NCI-H2196 (cell line): Measurements from ENCODE around the gene PFKP.
A peak's percentile ranks its signal among the peaks of the same experiment; 100 is the strongest.

Source experiments
- DNase-seq: peaks from one replicate; lab custom pipeline; 2025; ENCODE audit not compliant: unreplicated experiment; lab: John Stamatoyannopoulos, UW

PFKP gene

DNA sequence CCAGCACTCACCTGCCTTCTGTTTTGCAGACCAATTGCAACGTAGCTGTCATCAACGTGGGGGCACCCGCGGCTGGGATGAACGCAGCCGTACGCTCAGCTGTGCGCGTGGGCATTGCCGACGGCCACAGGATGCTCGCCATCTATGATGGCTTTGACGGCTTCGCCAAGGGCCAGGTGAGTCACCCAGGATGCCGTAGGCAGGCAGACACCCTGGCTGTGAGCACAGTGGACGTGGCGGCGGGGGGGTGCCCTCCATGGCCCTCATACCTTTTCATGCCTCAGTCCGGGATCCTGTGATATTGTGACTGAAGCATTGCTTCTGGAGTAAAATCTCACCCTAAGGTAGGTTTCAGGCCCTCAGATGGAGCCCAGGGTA lies 46.0 kb downstream of the PFKP start:
- DNase-seq, result no peak

DNA sequence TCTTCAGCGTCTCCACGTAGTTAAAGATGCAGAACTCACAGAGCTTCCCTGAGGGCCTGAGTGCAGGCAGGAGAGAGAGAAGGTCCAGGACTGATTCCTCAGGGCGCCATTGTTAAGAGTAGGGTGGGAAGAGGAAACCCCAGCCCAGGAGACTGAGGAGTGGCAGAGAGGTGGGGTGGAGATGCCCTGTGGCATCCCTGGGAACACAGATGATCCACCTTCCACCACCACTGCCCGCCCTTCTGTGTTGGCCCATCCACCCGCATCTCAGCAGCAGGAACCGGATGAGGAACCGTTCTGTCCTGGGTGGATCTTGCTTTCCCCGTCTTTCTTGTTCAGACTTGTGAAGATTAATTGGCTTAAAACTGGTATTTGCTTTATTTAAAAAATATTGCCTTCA lies 48.3 kb downstream of the PFKP start:
- no peak for DNase-seq

GRCh38 chr10:3116508-3117100 lies 49.3 kb downstream of the PFKP start:
- no peak for DNase-seq

- no peak for DNase-seq
Measured at GRCh38 chr10:3117486-3117885, 50.1 kb downstream of the PFKP start.

- DNase-seq, result no peak
Measured at GRCh38 chr10:3118641-3119091, 51.3 kb downstream of the PFKP start.

- DNase-seq, result no peak
Measured at GRCh38 chr10:3119796-3120459, 52.6 kb downstream of the PFKP start.

DNA sequence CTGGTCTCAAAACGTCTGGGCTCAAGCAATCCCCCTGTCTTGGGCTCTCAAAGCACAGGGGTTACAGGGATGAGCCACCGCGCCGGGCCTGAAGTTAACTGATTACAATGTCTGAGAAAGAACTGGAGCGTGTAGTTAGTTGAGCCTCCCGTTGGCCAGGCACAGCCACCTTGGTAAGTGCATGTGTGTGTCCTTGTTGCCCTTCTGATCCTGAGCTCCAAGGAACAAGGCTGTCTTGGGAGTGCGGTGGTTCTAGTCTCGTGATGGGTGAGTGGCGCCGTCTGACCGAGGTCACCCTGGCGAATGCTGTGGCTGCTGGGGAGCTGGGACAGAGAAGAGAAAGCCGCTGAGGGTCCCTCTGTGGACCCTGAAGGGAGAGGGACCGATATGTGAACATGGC lies 54.7 kb downstream of the PFKP start:
- no peak for DNase-seq

DNA sequence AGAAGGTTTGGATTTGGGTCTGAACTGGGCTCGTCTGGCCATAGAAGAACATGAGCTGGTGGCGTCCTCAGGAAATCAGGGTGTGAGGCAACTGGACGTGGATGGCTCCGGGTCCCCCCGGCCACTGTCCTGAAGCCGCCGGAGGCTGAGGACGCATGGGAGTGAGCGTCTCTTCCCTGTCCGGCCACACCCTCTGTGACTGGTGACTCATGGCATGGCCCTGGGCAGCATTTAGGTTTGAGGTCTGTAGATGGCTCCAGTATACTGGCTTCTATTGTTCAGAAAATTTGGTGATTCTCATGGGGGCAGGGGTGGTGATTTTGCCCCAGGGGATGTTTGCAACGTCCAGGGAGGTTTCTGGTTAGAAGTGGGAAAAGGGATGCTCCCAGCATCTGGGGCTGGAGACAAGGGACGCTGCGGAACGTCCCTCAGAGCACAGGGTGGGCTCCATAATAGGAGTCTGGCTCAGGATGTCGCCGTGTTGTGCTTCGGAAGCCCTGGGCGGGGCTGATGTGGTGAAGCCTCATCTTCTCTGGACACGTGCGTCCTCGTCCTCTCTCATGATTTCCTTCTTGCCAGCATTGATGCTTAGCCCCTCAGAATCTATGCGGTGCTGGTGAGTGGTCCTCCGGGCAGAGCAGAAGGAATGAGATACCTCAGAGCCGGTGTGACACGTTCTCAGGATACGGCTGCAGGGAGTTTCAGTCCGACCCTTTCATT lies 55.3 kb downstream of the PFKP start:
- DNase-seq, result no peak

DNA sequence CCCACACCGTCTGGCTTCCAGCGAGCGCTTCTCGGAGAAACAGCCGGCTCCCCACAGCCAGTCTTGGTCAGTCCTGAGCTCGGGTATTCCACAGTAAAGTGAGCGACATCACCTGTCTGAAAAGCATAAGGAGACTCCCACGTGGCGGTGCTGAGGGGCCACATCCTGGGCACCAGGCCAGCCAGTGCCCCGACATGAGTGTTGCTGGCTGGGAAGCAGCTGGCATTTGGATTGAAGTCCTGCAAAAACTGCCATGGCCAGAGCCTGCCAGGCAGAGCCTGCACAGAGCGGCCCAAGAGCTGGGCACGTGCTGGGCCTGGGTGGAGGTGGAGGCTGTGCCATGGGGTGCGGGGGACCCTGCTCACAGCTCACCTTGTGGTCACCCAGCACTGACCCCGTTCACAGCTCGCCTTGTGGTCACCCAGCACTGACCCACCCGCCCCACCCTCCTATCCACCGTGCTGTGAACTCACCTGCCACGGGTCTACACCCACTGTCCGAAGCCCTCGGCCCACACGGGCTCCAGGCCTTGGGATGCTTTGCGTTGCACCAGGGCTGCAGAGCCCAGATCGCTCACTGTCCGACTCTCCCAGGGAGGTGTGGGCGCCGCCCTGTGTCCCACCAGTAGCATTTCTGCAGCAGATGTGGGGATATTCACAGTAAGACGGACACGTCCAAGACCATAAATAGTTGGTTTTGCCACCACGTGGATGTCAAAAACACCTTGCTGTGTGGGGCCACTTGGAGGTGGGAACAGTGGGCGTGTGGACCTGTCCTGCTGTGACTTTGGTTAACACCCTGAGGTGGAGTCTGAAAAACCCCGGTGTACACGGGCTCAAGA lies 56.4 kb downstream of the PFKP start:
- no peak for DNase-seq

DNA sequence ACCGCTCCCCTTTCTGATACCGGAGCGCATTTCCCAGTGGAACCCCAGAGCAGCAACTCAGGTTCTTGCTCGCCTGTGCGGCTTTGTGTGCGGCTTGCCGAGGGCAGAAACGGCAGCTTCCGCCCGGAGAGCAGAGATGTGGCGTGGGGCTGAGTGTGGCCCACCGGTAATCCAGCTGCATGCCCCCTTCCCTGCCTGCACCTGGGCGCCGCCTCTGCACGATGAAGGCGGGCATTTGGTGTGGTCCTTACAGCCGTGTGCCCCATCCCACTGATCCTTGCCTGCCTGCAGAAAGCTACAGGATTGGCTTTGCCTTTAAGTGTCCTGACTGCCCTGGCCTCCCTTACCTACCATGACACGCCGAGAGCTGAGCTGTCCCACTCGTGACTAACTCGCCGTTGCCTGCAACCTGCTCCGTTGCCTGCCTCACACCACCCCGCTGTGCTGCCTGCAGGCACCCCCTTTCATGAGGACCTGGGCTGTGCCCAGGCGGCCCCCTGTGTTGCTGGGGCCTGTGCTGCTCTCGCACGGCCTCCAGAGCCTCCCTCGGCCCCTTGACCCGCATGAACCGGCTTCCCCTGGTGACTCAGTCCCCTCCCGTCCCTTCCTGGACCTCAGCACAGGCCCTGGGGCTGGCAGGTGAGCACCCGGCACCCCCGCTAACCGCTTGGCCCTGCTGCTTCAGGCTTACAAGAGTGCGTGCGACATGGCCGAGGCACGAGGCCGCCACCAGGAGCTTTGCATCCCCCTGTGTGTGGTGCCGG lies 57.2 kb downstream of the PFKP start:
- no peak for DNase-seq

- DNase-seq, result no peak
Measured at GRCh38 chr10:3125527-3126170, 58.3 kb downstream of the PFKP start.

- DNase-seq, result no peak
Measured at GRCh38 chr10:3126249-3126648, 58.9 kb downstream of the PFKP start.

GRCh38 chr10:3126741-3127346 lies 59.5 kb downstream of the PFKP start:
- DNase-seq, result no peak

GRCh38 chr10:3127921-3128320 lies 60.6 kb downstream of the PFKP start:
- DNase-seq, result no peak

DNA sequence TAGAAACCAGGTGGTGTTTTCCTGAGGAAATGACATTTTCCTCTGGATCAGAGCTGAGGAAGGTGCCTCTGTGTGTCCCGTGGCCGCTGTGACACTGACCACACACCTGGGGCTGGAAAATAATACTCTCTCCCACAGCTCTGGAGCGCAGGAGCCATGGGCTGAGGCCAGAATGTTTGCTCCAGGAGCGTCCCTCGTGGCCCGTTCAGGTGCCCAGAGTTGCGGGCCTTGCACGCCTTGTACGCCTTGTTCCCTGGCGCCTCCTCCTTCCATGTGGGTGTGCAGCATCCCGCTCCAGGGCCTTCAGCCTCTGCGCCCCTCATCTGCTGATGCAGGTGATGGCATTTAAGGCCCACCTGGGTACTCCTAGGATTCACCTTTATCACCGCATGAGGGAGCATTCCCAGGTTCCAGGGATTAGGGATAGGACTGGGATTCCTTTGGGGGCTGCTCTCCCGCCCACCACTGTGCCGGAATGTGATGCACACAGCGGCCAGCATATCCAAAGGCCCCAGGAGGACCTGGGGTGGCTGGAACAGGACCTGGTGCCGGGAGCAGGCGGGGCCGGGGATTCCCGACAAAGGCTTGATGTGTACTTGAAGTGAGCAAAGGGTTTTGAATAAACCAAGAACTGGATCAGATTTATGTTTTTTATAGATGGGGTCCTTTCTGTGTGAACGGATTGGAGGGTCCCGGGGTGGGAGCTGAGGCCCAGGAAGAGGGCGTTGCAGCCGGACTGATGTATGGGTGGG lies 61.2 kb downstream of the PFKP start:
- DNase-seq, result no peak

DNA sequence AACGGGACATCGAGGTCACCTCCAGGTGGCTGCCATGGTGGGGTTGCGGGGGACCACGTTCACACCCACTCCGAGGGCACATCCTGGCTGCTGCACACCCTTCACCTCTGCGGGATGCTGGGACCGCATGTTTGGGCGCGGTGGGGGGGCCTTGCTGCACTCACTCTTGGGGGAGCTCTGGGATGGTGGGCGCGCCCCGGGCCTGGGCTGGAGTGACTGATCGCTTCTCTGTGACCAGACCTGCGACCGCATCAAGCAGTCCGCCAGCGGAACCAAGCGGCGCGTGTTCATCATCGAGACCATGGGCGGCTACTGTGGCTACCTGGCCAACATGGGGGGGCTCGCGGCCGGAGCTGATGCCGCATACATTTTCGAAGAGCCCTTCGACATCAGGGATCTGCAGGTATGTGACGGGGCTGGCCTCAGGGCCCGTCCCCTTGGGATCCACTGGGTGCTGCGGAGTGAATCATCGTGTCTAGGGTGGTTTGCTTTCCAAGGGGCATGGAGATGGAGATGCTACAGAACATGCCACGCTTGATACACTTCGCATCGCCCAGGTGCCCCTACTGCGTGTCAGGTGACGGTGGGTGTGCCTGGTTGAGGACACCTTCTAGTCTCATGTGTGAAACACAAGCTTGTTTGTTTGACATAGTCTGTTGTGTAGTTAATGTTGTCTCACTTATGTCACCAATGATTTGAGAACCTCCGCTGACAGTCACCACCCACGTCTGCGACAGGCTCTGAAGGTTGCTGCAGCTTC lies 62.4 kb downstream of the PFKP start:
- DNase-seq, result no peak

- DNase-seq, result peak; percentile 2
Measured at GRCh38 chr10:3131098-3131497, 63.8 kb downstream of the PFKP start.
